BLaER1 treated with 17β-estradiol and CSF1 and Interleukin-3, amounts not matched to agents 10 nM and 100 nM (cell line): ENCODE measurements around the gene TEX38.
"Not testable (repeated sequence)": the region's sequence is repeated elsewhere in the genome, so short reads cannot be mapped to it uniquely, and the experiment has no call there.

ENCODE experiments used
- H3K27ac ChIP-seq, 11 experiments: shearing (Covaris generic); formaldehyde crosslinking; 2 replicates each; pipeline ENCODE4 v1.8.1; 2022
- H3K27me3 ChIP-seq, 11 experiments: shearing (Covaris generic); formaldehyde crosslinking; 2 replicates each; pipeline ENCODE4 v1.8.1; 2022
- H3K36me3 ChIP-seq, 11 experiments: shearing (Covaris generic); formaldehyde crosslinking; 2 replicates each; pipeline ENCODE4 v1.8.1; 2022
- H3K4me1 ChIP-seq, 10 experiments: shearing (Covaris generic); formaldehyde crosslinking; 2 replicates each; pipeline ENCODE4 v1.8.1; 2022
- H3K4me2 ChIP-seq, 11 experiments: shearing (Covaris generic); formaldehyde crosslinking; 2 replicates each; pipeline ENCODE4 v1.8.1; 2022
- H3K4me3 ChIP-seq, 10 experiments: shearing (Covaris generic); formaldehyde crosslinking; 2 replicates each; pipeline ENCODE4 v1.8.1; 2022
- H3K9ac ChIP-seq, 11 experiments: shearing (Covaris generic); formaldehyde crosslinking; 2 replicates each; pipeline ENCODE4 v1.8.1; 2022
- H3K9me3 ChIP-seq, 11 experiments: shearing (Covaris generic); formaldehyde crosslinking; replicated peaks in 1 of 11; 2 replicates each; pipeline ENCODE4 v1.8.1; 2022
- H4K20me1 ChIP-seq, 11 experiments: shearing (Covaris generic); formaldehyde crosslinking; 2 replicates each; pipeline ENCODE4 v1.8.1; 2022
- Cebpa-rat ChIP-seq, 11 experiments: shearing (Covaris generic); IDR thresholded peaks; 2 replicates each; pipeline ENCODE4 v1.8.1; 2022

Gene TEX38

GRCh38 chr1:46705408-46705807 lies 33.8 kb downstream of the TEX38 start:
- Histone ChIP-seq H3K9ac (no peak overlapping the region), H3K9me3 (no peaks in the 10 kb centered on the region), H3K4me1 (peaks cover 0 to 30% (median 0%) of the 10 kb centered on the region in 10 experiments; a peak in 4 of 20 replicates), H4K20me1 (peaks cover 25 to 96% (median 72%) of the 10 kb centered on the region in 11 experiments; a peak in 20 of 22 replicates), H3K4me3 (no peak overlapping the region), H3K4me2 (no peak overlapping the region), H3K36me3 (peaks cover 84 to 100% (median 97%) of the 10 kb centered on the region in 11 experiments), H3K27ac (no peak overlapping the region), H3K27me3 (no peaks in the 10 kb centered on the region)
- no peak for TF ChIP-seq Cebpa-rat (IDR thresholded peaks at IDR 0.05)

GRCh38 chr1:46708121-46708520 lies 36.5 kb downstream of the TEX38 start:
- no peaks in the 10 kb centered on the region for H3K9me3 ChIP-seq
- no peak for TF ChIP-seq Cebpa-rat (IDR thresholded peaks at IDR 0.05)
- H3K9ac ChIP-seq = no peak overlapping the region
- H3K4me1 ChIP-seq = peaks cover 0 to 16% (median 0%) of the 10 kb centered on the region in 10 experiments; a peak in 3 of 20 replicates
- H4K20me1 ChIP-seq = peaks cover 16 to 97% (median 71%) of the 10 kb centered on the region in 11 experiments; a peak in 18 of 22 replicates
- H3K36me3 ChIP-seq = peaks cover 92 to 100% (median 99%) of the 10 kb centered on the region in 11 experiments
- no peak overlapping the region for H3K4me3 ChIP-seq
- no peak overlapping the region for H3K4me2 ChIP-seq
- H3K27ac ChIP-seq = no peak overlapping the region
- H3K27me3 ChIP-seq = no peaks in the 10 kb centered on the region

DNA sequence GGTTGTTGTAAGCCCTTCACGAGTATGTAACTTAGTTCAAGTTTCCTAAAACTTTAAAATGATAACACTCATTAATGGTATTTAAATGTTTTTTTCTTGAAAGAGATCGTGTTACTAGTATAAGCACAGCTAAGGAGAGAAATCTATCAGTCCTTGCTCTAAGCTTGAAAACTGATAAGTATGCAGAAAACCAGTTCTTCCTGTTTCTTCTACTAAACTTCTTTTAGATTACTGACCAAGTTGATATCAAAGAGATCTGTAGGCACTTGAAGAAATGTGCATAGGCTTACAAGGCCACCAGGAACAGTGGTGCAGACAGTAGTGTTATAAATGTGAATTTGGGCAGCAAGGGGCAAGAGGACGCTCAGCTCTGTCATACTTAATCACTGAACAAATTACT lies 43.3 kb downstream of the TEX38 start:
- H4K20me1 ChIP-seq = peaks cover 31 to 84% (median 74%) of the 10 kb centered on the region in 11 experiments; a peak in 20 of 22 replicates
- TF ChIP-seq Cebpa-rat (IDR thresholded peaks at IDR 0.05) = no peak
- H3K4me2 ChIP-seq = peak overlapping the region in 1 of 11 experiments; percentile 8; a peak in 1 of 22 replicates
- H3K36me3 ChIP-seq = peaks cover 59 to 74% (median 66%) of the 10 kb centered on the region in 11 experiments
- H3K9ac ChIP-seq = no peak overlapping the region
- no peaks in the 10 kb centered on the region for H3K27me3 ChIP-seq
- H3K27ac ChIP-seq = no peak overlapping the region
- no peaks in the 10 kb centered on the region for H3K9me3 ChIP-seq
- H3K4me3 ChIP-seq = no peak overlapping the region
- H3K4me1 ChIP-seq = peaks cover 27 to 43% (median 29%) of the 10 kb centered on the region in 10 experiments

- Histone ChIP-seq H3K27me3 (no peaks in the 10 kb centered on the region), H3K4me1 (peaks cover 28 to 44% (median 29%) of the 10 kb centered on the region in 10 experiments), H3K4me2 (peak overlapping the region; percentile 96 to 100 (median 98)), H3K36me3 (peaks cover 36 to 47% (median 40%) of the 10 kb centered on the region in 11 experiments), H3K27ac (peak overlapping the region in 9 of 11 experiments; percentile 83 to 97 (median 95); a peak in 12 of 22 replicates), H3K9ac (peak overlapping the region; percentile 83 to 98 (median 98)), H3K9me3 (no peaks in the 10 kb centered on the region), H4K20me1 (peaks cover 23 to 59% (median 50%) of the 10 kb centered on the region in 11 experiments; a peak in 20 of 22 replicates), H3K4me3 (peak overlapping the region; percentile 73 to 99 (median 94))
- no peak for TF ChIP-seq Cebpa-rat (IDR thresholded peaks at IDR 0.05)
Observed at GRCh38 chr1:46717654-46718053, 46.0 kb downstream of the TEX38 start.

DNA sequence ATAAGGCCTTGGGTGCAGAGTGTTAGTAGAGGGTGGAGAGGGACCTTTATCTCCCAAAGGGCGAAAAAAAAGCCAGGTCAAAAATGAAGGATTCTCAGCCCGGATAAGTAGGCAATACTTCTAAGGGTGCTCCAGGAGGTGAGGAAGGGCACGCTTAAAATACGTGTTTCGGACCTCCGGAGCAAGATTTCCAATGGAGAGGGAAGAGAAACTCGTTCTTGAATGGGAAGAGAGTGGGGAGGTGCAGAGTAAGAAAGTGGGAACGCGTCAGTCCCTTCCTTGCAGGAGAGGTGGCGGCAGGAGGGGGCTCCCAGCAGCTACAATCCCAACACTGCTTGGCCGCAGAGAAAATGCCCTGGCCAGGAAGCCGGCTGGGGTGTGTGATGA lies 46.7 kb downstream of the TEX38 start:
- Histone ChIP-seq H3K27ac (peak overlapping the region; percentile 83 to 97 (median 95)), H4K20me1 (peaks cover 23 to 52% (median 43%) of the 10 kb centered on the region in 11 experiments; a peak in 20 of 22 replicates), H3K9me3 (no peaks in the 10 kb centered on the region), H3K9ac (peak overlapping the region; percentile 83 to 98 (median 98)), H3K27me3 (no peaks in the 10 kb centered on the region), H3K4me3 (peak overlapping the region; percentile 73 to 99 (median 94)), H3K36me3 (peaks cover 30 to 40% (median 34%) of the 10 kb centered on the region in 11 experiments), H3K4me2 (peak overlapping the region; percentile 96 to 100 (median 98)), H3K4me1 (peaks cover 28 to 44% (median 29%) of the 10 kb centered on the region in 10 experiments)
- TF ChIP-seq Cebpa-rat (IDR thresholded peaks at IDR 0.05) = no peak

GRCh38 chr1:46718727-46719622 lies 47.3 kb downstream of the TEX38 start, which contains the start of gene EFCAB14:
EFCAB14 (minus strand) TSS chr1:46719114; CDS start chr1:46718087, 1,027 bp downstream.
- peak within 1 kb of the TSS; percentile 83 to 97 (median 95) for H3K27ac ChIP-seq

DNA sequence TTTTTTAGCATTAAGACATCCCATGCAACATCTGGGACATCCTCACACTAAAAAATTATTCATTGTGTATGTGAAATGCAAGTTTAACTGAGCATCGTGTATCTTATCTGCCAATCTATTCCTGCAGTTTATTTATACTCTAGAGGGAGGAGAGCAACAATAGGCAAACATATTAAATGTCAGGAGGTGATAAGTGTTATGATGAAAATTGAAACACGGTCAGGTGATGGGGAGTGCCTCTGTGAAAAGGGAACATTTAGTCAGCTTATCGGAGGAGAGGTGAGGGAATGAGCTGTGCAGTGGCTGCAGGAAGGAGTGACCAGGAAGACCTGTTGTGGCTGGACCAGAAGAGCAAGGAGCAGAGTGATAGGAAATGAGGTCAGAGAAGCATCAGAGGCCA lies 48.0 kb downstream of the TEX38 start:
- Histone ChIP-seq H3K36me3 (peaks cover 16 to 27% (median 20%) of the 10 kb centered on the region in 11 experiments), H3K4me3 (peak overlapping the region; percentile 73 to 99 (median 94)), H3K27ac (peak overlapping the region; percentile 83 to 97 (median 95); a peak in 15 of 22 replicates), H3K27me3 (no peaks in the 10 kb centered on the region), H4K20me1 (peaks cover 23 to 39% (median 34%) of the 10 kb centered on the region in 11 experiments; a peak in 19 of 22 replicates), H3K4me1 (peaks cover 28 to 44% (median 29%) of the 10 kb centered on the region in 10 experiments), H3K4me2 (peak overlapping the region; percentile 67 to 99 (median 78)), H3K9me3 (no peaks in the 10 kb centered on the region), H3K9ac (peak overlapping the region; percentile 83 to 98 (median 98); a peak in 20 of 22 replicates)
- no peak for TF ChIP-seq Cebpa-rat (IDR thresholded peaks at IDR 0.05)

More at GRCh38 chr1:46718727-46719622, 47.3 kb downstream of the TEX38 start, which contains the start of gene EFCAB14:
- peak within 1 kb of the TSS; percentile 73 to 99 (median 94) for H3K4me3 ChIP-seq
- peak within 1 kb of the TSS; percentile 83 to 98 (median 98) for H3K9ac ChIP-seq
- TF ChIP-seq Cebpa-rat (IDR thresholded peaks at IDR 0.05) = no peak
- peak within 1 kb of the TSS; percentile 96 to 100 (median 98) for H3K4me2 ChIP-seq
- H4K20me1 ChIP-seq = peaks cover 23 to 46% (median 37%) of the 10 kb centered on the region in 11 experiments; a peak in 20 of 22 replicates
- no peaks in the 10 kb centered on the region for H3K9me3 ChIP-seq
- no peaks in the 10 kb centered on the region for H3K27me3 ChIP-seq
- H3K36me3 ChIP-seq = peaks cover 23 to 34% (median 27%) of the 10 kb centered on the region in 11 experiments
- peaks cover 28 to 44% (median 29%) of the 10 kb centered on the region in 10 experiments for H3K4me1 ChIP-seq

GRCh38 chr1:46720319-46720718 lies 48.7 kb downstream of the TEX38 start:
- H3K4me2 ChIP-seq, H3K9ac ChIP-seq, H3K9me3 ChIP-seq, H3K27me3 ChIP-seq, H3K27ac ChIP-seq, H3K4me3 ChIP-seq: not testable (repeated sequence)
- Histone ChIP-seq H3K36me3 (peaks cover 10 to 20% (median 14%) of the 10 kb centered on the region in 11 experiments), H3K4me1 (peaks cover 28 to 37% (median 29%) of the 10 kb centered on the region in 10 experiments), H4K20me1 (peaks cover 22 to 34% (median 29%) of the 10 kb centered on the region in 11 experiments; a peak in 19 of 22 replicates)
